ENCODE data around the gene GAS2L1.

DNA sequence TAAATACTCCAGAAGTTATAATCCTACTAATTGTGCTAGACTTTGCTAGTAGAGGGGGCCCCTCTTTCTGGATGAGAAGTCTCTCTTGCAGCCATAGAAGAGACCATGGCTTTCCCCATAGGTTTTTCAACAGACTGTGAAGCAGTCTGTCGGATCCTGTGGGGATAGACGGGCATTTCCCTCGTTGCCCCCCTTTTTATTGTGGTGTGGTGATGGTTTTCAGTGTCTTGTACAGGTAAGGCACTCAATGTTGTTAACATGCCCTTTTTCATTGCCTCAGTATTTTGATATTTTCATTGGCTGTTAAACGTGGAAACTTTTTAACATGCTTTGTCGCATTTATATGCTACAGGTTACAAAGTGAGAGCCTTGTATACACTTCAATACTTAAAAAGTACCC, 16.4 kb upstream of the GAS2L1 start:
- TF ChIP-seq, protein P1, sequence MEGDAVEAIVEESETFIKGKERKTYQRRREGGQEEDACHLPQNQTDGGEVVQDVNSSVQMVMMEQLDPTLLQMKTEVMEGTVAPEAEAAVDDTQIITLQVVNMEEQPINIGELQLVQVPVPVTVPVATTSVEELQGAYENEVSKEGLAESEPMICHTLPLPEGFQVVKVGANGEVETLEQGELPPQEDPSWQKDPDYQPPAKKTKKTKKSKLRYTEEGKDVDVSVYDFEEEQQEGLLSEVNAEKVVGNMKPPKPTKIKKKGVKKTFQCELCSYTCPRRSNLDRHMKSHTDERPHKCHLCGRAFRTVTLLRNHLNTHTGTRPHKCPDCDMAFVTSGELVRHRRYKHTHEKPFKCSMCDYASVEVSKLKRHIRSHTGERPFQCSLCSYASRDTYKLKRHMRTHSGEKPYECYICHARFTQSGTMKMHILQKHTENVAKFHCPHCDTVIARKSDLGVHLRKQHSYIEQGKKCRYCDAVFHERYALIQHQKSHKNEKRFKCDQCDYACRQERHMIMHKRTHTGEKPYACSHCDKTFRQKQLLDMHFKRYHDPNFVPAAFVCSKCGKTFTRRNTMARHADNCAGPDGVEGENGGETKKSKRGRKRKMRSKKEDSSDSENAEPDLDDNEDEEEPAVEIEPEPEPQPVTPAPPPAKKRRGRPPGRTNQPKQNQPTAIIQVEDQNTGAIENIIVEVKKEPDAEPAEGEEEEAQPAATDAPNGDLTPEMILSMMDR (IDR thresholded peaks at IDR 0.05 in 8 of 11, conservative IDR thresholded peaks at IDR 0.05 in 3 of 11) = no peak
- TF ChIP-seq POLR2AphosphoS5 (IDR thresholded peaks at IDR 0.05) = no peak
